Muscle of arm (tissue), 14 donors: Measurements from ENCODE around the gene ADAM21. TPM values are rescaled to one million over a fixed set of nuclear protein-coding genes. Genes with fewer than 3 reads are reported as not detected.
"Not testable (repeated sequence)": the region's sequence is repeated elsewhere in the genome, so short reads cannot be mapped to it uniquely, and the experiment has no call there.

Experiments used
- DNase-seq: peaks from one replicate; pipeline ENCODE4 v3.0.0-alpha.2; 2013
- long read RNA-seq, 11 donors: transcript quantifications; one replicate each; lab custom pipeline, GENCODE V29; 2026
- polyA plus RNA-seq, 12 donors: library from polyadenylated mRNA; unstranded; fragments of 120-200 nt; gene quantifications; one replicate each; pipeline ENCODE4 v1.2.1, GENCODE V29; 2013; ENCODE audit not compliant: insufficient read length in 12 of 12

ADAM21 gene
- polyA plus RNA-seq, result under 1 TPM in 10 of 12 donors, not detected in 2; 0.15 to 0.55 (median 0.40) TPM
- long read RNA-seq, donor 1, result 0 reads
- long read RNA-seq, donor 2, result 0 reads
- long read RNA-seq, donor 3, result 0 reads
- long read RNA-seq, donor 4, result 0 reads
- long read RNA-seq, donor 5, result 0 reads
- long read RNA-seq, donor 6, result 0 reads
- long read RNA-seq, donor 7, result 0 reads
- long read RNA-seq, donor 8, result 0 reads
- long read RNA-seq, donor 9, result 0 reads
- long read RNA-seq, donor 10, result 0 reads
- long read RNA-seq, donor 11, result 0 reads

DNA sequence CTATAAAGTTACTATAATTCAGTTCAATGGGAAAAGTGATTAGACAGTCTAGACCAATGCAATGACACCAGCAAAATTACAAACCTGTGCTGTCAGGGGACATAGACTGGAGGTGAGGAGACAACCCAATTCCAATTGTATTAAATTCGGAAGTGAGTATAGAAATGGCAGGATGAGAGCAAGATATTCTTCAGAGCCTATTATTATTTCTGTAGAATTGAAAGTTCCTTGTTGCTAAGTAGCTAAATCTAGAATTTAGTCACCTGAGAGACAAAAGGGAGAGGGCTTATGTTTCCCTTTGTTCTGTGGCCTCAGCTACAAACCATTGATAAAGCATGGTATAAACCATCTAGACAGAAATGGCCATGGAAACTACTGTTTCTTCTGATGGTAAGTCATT is at the start of gene ADAM21:
TSS of gene ADAM21 (plus strand) at position 301 of the 400 bp plus-strand sequence. CDS start 5,326 bp downstream, outside the sequence.
- no peak for DNase-seq

DNA sequence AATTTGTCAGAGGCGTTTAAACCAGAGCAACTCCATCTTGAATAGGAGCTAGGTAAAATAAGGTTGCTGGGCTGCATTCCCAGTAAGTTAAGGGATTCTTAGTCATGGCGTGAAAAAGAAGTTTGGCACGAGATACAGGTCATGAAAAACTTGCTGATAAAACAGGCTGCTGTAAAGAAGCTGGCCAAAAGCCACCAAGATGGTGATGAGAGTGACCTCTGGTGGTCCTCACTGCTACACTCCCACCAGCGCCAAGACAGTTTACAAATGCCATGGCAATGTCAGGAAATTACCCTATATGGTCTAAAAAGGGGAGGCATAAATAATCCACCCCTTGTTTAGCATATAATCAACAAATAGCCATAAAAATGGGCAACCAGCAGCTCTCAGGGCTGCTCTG is 48.6 kb upstream of the ADAM21 start:
- DNase-seq, result not testable (repeated sequence)

DNA sequence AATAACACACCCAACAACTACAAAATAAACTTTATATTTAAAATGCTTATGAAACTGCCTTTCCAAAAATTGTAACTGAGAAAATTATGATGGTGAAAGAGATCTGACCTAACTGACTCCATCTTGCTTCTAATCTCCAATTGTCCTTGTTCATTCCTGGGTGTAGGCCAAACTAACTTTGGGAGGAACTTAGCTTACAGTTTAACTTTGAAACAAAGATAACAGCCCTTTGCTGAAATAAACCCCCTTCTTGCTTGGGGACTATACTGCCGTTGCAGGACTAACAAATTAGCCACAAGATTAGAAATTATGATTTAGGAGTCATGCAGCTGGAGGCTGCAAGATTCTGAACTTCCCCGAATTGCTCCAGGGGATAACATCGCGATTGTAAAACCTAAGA is 45.8 kb upstream of the ADAM21 start:
- DNase-seq, result not testable (repeated sequence)

DNA sequence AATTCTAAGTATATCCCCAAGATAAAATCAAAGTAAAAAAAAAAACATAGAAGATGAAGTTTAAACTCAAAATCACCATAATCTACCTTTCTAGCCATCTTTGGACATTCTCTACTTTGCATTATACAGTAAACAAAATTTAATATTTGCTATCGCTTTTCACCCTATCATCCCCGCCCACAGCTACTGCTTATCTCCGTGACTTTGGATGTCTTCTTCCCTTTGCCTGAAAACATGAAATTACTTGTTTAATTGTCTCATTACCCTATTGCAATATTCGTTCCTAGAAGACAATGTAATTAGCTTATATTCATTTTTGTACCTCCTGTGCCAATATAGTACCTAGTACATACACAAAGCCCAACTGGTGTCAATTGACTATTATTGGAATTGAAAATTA is 44.4 kb upstream of the ADAM21 start:
- DNase-seq, result no peak

DNA sequence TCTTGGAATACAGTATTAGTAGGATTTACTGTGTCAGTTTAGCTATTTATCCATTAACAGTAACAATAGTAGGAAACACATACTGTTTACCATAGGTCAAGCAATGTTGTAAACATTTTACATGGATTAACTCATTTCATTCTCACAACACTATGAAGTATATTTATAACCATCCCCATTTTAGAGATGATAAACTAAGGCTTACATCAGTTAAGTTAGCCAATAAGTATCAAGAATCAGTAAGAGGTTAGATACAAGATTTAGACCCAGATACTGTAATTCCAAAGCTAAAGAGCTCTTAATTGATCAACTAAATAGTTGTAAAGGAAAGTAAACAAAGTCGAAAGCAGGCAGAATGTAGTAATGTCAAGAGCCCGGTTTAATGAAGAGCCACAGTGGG is 36.2 kb upstream of the ADAM21 start:
- no peak for DNase-seq

DNA sequence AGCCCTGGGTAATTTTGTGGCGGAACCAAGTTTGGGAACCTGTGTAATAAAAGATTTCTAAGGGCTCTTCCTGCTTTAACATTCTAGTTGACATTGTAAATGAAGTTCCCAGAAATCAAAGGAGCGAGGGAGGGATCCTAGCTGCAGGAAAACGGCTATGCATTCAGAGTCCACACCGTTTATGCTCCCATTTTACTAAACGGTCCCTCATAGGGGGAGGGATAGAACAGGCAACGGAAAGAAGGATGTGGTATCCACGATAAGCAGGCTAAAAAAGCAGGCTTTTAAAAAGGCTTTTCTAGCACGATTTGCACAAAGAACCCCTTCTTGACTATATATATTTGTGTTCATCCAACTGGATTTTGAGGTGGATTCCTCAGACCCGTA is 35.6 kb upstream of the ADAM21 start:
- DNase-seq, result peak; percentile 17

DNA sequence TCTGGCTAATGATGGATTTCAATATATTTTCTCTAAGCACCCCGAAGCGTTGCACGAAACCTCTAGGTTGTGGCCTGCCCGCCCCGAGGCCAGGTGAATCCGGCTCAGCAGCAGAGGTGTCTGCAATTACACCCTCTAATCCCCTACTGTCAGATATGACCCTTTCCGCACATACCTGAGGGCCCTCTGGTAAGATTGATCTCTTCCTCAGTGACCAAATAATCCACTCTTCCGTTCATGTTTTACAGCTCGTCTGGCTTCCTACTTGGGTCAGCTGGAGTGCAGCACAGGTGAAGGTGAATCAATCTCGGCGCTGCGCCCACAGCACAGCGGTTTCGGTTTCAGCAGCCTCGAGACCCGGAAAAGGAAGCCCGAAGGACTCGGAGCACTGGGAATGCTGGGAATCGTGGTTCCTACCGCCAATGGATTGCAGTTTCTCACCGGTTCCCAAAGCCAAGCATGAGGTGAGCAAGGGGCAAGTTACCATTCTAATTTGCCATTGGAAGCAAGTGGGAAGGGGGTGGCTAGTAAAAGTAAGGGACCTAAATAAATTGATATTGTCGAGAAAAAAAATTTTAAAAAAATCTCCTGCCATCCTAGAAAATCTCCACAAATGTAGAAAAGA is 35.1 kb upstream of the ADAM21 start, which contains the start of gene SYNJ2BP:
TSS of gene SYNJ2BP (minus strand) at position 366 of the 625 bp plus-strand sequence. CDS start at position 239, 127 bp downstream.
- peak; percentile 66 for DNase-seq

DNA sequence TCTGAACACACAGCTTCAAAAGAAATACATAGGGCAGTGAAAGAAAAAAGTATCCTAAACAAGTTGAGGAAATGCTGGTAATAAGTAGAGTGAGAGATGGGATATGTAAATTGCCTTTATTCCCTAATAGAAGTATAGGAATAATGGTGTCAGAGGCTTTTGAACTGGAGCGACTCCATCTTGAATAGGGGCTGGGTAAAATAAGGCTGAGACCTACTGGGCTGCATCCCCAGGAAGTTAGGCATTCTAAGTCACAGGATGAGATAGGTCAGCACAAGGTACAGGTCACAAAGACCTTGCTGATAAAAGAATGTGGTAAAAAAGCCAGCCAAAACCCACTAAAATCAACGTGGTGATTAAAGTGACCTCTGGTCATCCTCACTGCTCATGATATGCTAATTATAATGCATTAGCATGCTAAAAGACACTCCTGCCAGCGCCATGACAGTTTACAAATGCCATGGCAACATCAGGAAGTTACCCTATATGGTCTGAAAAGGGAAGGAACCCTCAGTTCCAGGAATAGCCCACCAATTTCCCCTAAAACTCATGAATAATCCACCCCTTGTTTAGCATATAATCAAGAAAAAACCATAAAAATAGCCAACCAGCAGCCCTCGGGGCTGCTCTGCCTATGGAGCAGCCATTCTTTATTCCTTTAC is 32.6 kb upstream of the ADAM21 start:
- DNase-seq, result not testable (repeated sequence)

DNA sequence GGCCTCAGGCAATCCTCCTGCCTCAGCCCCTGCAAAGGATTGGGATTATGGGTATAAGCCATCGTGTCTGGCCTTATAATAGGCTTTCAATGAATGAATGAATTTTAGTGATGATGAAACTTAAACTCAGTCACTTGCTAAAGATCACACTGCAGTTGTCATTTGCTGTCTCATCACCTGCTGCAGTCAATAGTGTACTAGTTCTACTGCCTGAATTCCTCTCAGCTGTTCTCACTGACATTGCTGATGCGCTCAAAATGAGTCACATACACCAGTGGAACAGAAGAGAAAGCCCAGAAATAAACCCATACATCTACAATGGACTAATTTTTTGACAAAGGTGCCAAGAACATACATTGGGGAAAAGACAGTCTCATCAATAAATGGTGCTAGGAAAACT is 29.4 kb upstream of the ADAM21 start:
- DNase-seq, result peak; percentile 1

DNA sequence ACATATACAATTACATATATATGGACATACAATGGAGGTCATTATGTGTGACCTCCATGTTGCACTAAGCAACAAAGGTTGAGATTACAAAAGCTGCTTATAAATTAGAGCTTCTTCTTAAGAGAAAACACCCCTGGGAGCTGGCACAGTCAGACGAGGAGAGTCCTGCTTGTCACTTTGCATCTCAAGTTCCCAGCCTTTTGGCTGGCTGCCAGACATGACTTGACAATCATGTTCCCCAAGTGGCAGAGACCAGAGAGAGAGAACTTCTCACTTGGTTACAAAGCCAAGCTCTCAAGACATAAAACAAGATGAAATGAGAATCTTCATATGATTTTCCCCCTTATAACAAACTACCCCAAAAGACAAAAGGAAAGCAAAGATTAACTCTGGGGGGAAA is 26.6 kb upstream of the ADAM21 start:
- DNase-seq, result no peak

DNA sequence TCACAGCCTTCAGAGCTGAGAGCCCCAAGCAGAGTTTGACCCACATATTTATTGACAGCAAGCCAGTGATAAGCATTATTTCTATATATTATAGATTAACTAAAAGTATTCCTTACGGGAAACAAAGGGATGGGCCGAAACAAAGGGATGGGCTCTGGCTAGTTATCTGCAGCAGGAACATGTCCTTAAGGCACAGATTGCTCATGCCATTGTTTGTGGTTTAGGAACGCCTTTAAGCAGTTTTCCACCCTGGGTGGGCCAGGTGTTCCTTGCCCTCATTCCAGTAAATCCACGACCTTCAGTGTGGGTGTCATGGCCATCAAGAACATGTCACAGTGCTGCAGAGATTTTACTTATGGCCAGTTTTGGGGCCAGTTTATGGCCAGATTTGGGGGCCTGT is 25.4 kb upstream of the ADAM21 start:
- not testable (repeated sequence) for DNase-seq

DNA sequence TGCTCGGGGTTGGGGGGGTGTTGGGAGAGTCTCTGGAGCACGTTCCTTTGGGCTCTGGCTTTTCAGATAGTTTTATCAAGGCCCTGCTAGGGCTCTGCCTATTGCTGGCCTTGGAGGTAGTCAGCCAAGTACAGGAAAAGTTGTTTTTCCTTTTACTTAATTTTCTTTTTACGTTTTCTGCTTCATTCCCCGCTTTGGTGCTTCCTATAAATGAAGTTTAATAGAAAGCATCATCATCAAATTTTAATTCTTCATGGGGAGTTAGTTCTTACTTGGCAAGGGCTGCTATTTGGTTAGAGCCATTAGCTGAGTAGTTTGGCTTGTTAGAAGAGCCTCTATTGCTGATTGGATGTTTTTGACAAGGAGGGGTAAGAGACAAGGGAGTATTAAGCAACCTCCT is 15.1 kb upstream of the ADAM21 start:
- no peak for DNase-seq

DNA sequence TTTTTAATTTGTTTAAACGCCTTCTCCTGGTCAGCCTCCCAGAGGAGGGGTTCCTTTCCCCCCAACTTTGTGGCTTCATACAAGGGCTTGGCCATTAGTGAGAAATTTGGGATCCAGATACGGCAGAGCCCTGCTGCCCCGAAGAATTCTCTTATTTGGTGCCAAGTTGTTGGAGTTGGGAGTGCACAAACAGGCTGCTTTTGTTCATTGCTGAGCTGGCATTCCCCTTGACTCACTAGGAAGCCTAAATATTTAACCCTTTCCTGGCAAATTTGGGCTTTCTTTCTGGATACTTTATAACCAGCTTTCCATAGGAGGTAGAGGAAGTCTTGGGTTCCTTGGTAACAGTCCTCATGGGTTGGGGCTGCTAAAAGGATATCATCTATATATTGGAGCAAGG is 10.3 kb upstream of the ADAM21 start:
- no peak for DNase-seq

DNA sequence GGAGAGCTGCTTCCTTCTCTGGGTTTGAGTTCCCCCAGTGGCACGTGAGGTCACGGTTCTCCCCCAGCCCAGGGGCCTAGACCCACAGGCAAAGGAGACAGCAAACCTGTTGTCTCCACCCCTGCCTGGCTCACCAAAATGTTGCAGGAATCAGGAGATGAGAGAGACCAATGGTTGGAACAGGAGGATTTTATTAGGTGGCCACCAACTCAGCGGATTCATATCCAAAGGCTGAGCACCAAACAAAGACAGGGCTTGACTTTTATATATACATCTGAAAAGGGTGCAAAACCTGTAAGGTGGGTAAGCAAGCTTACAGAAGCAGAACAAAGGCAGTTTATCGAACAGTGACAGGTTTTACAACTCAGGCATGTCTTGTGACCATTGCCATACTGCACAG is 9.2 kb upstream of the ADAM21 start:
- DNase-seq, result no peak

DNA sequence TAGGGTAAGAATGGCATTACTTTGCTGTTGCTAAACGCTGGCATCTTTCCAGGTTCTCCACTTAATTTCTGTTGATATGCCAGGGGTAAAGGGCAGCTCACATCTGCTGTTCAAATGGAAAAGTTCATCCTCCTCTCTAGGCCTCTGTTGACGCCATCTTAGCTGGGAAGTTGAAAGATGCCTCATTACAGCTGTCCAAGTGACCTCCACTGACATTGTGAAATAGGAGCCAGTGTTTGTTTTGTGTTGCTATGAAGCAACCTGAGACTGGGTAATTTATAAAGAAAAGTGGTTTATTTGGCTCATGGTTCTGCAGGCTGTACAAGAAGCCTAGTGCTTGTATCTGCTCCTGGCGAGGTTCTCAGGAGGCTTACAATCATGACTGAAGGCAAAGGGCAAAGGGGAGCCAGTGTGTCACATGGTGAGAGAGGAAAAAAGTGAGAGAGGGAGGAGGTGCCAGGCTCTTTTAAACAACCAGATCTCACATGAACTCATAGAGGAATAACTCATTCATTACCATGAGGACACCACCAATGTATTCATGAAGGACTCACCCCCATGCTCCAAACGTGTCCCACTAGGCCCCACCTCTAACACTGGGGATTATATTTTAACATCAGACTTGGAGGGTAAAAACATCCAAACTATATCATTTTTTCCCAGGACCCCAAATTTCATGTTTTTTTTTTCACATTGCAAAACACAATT is 3.2 kb upstream of the ADAM21 start:
- DNase-seq, result no peak

DNA sequence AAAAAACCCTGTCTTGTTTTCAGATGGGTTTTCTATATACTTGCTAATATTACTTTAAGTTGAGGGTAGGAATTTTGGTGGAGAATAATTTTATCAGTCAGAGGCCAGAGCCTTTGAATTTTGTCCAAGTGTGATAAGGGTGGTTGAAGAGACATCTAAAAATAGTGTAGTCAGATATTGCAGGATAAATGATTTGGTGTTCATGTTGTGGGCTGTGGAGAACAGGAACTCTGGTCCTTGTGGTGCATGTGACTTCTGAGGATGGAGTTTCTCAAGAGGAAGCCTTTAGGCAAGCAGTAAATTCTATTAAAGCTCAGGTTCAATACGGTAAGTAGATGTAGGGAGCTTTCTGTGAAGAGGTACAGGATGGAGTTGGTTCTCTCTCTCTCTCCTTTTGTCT is 2.8 kb downstream of the ADAM21 start:
- no peak for DNase-seq

DNA sequence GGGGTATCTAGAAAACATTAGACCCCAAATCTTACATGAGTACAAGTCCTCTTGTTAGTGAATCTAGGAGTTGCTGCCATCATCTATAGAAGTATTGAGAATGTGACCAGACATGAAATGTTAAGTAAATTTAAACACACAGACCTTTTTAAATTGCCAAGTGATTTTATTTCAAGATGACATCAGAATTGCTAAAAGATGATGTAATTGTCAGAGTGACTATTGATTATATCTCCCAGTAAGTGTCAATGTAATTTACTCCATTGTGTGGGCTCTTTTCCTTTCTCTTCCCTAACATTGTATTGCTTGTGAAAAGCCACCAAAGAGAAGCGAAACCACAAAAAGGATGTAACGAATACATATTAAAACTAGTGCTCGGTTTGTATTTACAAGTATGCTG is 16.8 kb downstream of the ADAM21 start:
- no peak for DNase-seq

DNA sequence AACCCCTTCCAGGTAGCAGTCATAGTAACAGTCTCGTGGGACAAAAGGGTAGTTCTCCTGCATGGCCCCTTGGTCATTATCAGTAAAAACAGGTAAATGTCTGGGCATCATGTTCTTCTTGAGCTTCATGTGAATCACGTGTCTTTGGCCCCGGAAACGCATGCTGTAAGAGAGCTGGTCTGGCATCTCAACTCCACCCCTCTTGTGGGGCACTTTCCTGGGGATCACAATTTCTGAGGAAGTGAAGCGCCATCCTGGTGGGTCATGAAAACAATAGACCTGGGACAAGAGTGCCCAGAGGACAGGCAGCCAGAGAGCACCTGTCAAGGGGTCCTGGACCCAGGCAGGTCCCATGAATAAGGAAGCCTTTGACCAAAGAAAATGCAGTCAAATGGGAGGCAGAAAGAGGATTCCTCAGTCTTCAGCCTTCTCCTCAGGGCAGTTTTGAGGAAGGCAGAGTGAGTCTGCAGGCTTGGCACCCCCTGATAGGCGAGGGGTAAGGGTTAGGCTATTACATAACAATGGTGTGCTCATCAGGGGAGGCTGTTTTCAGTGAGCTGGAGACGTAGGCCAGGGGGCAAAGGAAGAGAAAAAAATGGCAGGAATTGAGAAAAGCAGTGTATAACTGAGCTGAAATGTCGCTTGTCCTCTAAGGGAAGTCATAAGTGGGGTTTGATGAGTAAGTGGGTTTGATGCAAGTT is 19.0 kb downstream of the ADAM21 start:
- DNase-seq, result not testable (repeated sequence)

DNA sequence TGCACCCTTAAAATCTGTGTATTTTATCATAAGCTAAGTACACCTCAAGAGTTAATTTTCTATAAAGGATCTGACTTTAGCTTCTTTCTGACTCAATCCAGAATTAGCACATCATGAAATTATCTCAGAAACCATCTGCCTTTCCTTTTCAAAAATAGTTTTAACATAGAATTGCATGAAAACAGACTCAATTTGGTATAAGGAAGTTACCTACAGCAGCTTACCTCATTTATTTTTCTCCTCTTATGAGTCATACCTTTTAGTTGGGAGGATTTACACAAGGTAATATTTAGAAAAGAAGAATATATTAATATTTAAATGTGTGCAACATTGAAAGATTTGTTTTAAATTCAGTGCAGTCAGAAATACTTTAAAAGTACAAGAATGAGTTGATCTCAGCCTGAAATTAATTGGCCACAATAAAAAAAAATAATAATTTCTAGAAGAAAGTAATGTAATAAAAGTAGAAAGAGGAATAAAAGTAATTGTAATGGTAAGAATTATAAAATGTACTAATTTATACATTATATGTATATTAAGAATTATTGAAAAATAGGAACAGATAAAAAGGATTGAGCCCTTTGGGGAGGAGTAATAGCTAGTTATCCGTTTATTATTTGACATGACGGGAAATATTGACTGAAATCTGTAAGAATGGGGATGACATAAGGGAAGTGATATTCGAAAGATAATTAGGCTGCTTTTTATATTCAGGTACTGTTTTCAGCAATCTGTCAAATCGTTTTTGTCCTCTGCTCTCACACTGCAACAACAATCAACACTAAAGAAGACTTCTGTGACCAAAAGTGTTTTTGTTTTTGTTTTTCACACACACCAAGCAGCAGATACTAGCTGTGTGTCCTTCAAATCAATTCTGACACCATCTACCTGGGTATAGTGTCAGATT is 20.5 kb downstream of the ADAM21 start:
- no peak for DNase-seq

DNA sequence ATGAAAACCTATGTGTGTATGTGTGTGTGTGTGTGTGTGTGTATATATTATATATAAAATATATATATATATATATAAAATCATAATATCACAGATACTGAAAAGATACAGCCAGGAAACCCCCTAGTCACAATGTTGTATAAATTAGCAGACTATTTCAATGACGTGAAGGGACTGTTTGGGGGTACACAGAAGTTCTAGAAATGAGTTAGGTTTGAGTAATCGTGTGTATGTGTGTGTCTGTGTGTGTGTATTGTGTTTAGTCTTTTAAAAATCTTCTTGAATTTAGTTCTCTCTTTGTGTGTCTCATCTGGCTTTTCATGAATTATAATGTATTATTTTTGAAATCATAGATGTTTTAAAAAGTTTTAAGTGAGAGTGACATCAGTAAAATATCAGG is 21.9 kb downstream of the ADAM21 start:
- no peak for DNase-seq

DNA sequence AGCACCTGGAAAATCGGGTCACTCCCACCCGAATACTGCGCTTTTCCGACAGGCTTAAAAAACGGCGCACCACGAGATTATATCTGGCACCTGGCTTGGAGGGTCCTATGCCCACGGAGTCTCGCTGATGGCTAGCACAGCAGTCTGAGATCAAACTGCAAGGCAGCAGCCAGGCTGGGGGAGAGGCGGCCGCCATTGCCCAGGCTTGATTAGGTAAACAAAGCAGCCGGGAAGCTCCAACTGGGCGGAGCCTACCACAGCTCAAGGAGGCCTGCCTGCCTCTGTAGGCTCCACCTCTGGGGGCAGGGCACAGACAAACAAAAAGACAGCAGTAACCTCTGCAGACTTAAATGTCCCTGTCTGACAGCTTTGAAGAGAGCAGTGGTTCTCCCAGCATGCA is 23.5 kb downstream of the ADAM21 start:
- not testable (repeated sequence) for DNase-seq
